ENCODE data around the gene SEC62.

GRCh38 chr3:169929830-169930519 lies 36.6 kb upstream of the SEC62 start:
- TF ChIP-seq EZH2 (IDR thresholded peaks at IDR 0.05; ENCODE audit: low read length, missing control alignments) (no peak), CTCF (conservative IDR thresholded peaks at IDR 0.05 in 1 of 2, IDR thresholded peaks at IDR 0.05 in 1 of 2; ENCODE audit: low read depth in 1 of 2, low read length in 2 of 2) (no peak)

Data from fibroblast of lung (primary cell).